ENCODE measurements around the gene RNF181. TPM values are rescaled to one million over a fixed set of nuclear protein-coding genes. Genes with fewer than 3 reads are reported as not detected.

Gene RNF181, protein sequence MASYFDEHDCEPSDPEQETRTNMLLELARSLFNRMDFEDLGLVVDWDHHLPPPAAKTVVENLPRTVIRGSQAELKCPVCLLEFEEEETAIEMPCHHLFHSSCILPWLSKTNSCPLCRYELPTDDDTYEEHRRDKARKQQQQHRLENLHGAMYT
- 243 TPM for polyA plus RNA-seq (2012; ENCODE audit: low read depth, missing spikeins)

DNA sequence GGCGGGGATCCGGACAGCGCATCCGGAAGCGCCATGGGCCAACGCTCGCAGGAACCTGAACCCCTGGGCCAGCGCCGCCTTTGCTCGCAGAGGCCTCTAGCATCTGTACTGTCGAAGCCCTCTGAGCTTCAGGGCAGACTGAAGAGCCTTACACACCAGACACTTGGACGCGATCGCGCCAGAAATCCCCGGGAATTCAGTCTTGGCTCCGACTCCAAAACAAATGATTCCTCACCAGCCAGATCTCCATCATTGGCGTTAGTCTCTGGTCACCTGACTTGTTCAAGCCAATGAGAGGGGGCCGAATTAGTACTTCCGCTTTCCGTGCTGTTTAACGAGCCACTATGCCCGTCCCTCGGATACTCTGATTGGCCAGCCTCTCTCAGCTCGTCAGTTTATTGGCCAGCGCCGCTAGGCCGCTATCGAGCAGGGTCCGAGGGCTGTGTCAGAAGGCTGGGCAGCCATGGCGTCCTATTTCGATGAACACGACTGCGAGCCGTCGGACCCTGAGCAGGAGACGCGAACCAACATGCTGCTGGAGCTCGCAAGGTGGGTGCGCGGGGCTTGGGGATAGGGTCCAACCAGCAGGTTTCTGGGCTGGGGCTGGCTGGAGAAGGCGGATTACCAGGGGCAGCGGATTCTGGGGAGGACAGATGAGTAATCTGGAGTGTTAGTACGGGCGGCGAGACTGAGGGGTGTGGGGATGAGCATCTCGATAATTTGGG, at the start of gene RNF181:
Gene RNF181 (plus strand): TSS at position 445 of the 725 bp plus-strand sequence. CDS start 19 bp downstream, at position 464.
- DNase-seq (ENCODE audit: insufficient read length, low spot score) = peak; percentile 97
- TF ChIP-seq POU2F2 (IDR thresholded peaks at IDR 0.05; ENCODE audit: low read depth, low read length) = no peak
- peak; percentile 43 for TF ChIP-seq TAF1 (IDR thresholded peaks at IDR 0.05; ENCODE audit: low read depth, low read length)
- TF ChIP-seq POLR2AphosphoS5 (IDR thresholded peaks at IDR 0.05; ENCODE audit: low read depth, low read length) = peak; percentile 84
- TF ChIP-seq POLR2A (IDR thresholded peaks at IDR 0.05; ENCODE audit: low read depth, low read length) = peak; percentile 78
- peak; percentile 55 for TF ChIP-seq SPI1 (IDR thresholded peaks at IDR 0.05; ENCODE audit: low read depth, low read length)

DNA sequence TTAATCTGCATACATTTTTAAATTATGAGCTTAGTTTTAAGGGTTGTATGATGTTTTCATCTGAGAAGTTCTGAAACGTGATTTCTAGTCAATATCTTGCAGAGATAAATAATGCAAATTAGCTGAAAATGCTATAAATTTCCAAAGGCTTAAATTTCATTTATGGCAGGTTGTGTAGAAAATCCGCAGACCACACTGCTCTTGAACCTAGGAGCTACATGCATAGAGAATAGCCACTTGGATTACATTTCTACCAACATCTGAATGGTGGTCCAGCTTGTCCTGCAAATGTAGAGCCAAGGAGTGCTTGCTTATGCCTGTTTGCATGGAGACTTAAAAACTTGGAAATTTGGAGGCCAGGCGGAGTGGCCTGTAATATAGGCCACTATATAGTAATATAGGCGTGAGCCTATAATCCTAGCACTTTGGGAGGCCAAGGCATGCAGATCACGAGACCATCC, 49.7 kb upstream of the RNF181 start:
- FAIRE-seq (no peak), DNase-seq (ENCODE audit: insufficient read length, low spot score) (no peak)
- TF ChIP-seq POLR2AphosphoS5 (IDR thresholded peaks at IDR 0.05; ENCODE audit: low read depth, low read length) (0 out of 2 replicates have a peak, but pooled peaks have one; percentile 67), PAX5 (IDR thresholded peaks at IDR 0.05; ENCODE audit: insufficient read depth, low read length, severe bottlenecking) (no peak), TAF1 (IDR thresholded peaks at IDR 0.05; ENCODE audit: low read depth, low read length) (no peak), POLR2A (IDR thresholded peaks at IDR 0.05; ENCODE audit: low read depth, low read length) (peak; percentile 68; the same call in 1 of the 2 replicates)

More for the DNA sequence above, at the start of gene RNF181:
- peak; percentile 97 for FAIRE-seq

DNA sequence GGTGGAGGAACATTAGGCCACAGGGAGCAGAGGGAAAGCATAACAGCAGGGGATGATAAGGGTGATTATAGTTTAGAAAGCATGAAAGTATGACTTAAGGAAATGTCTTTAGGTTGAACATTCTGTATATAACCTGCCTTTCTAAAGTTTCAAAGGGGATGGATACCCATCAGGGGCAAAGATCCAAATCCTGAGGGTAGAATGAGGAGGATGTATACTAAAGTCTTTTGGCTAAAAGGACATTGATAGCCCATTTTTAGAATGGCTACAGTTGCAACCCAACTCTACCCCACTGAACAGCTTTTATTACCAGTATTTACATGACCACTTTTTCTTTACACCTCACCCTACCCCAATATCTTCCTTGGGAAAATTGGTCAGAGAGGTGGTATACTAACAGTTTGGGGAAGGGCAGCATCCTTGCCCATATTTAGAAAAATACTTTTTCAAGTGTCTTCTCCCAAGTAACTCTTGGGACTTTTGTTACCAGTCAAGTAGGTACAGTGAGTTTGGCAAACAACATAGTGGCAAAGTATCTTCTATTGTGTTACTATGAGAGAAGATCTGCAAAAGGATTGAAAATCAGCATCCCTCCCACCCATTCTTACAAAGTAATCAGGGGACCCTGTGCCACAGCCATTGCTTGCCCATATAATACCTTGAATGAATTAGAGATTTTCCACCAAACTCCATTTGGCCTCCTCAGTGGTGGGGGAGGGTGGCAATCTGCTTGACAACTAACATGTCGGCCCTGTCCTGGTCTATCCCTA, 48.3 kb upstream of the RNF181 start:
- TF ChIP-seq POLR2AphosphoS5 (IDR thresholded peaks at IDR 0.05; ENCODE audit: low read depth, low read length) = no peak
- TF ChIP-seq SPI1 (IDR thresholded peaks at IDR 0.05; ENCODE audit: low read depth, low read length) = no peak
- no peak for TF ChIP-seq TAF1 (IDR thresholded peaks at IDR 0.05; ENCODE audit: low read depth, low read length)
- no peak for TF ChIP-seq POLR2A (IDR thresholded peaks at IDR 0.05; ENCODE audit: low read depth, low read length)
- no peak for TF ChIP-seq POU2F2 (IDR thresholded peaks at IDR 0.05; ENCODE audit: low read depth, low read length)
- no peak for TF ChIP-seq PAX5 (IDR thresholded peaks at IDR 0.05; ENCODE audit: insufficient read depth, low read length, severe bottlenecking)
- DNase-seq (ENCODE audit: insufficient read length, low spot score) (no peak), FAIRE-seq (no peak)

DNA sequence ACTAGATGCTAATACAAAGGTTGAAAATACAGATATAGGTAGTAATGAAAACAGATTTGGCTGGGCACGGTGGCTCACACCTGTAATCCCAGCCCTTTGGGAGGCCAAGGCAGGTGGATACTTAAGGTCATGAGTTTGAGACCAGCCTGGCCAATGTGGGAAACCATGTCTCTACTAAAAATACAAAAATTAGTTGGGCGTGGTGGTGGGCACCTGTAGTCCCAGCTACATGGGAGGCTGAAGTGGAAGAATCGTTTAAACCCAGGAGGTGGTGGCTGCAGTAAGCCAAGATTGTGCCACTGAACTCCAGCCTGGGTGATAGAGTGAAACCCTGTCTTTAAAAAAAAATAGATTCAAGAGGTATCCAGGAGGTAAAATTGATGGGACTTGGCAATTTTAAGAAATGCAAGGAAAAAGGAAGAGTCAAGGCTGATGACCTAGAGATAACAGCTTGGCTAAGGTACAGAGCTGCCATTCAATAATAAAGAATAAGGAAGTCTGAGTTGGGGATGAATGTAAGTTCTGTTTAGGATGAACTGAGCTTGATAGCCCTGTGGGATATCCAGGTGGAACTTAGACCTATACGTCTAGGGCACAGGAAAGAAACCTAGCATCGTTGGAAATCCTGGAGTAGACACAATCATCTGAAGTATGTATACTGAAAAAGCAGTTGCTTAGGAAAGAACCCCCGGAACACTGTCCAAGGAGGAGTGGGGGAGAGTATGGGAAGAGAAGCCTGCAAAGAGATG, 47.5 kb upstream of the RNF181 start:
- FAIRE-seq (no peak), DNase-seq (ENCODE audit: insufficient read length, low spot score) (no peak)
- no peak for TF ChIP-seq TAF1 (IDR thresholded peaks at IDR 0.05; ENCODE audit: low read depth, low read length)
- no peak for TF ChIP-seq POU2F2 (IDR thresholded peaks at IDR 0.05; ENCODE audit: low read depth, low read length)
- TF ChIP-seq PAX5 (IDR thresholded peaks at IDR 0.05; ENCODE audit: insufficient read depth, low read length, severe bottlenecking) = no peak
- TF ChIP-seq POLR2AphosphoS5 (IDR thresholded peaks at IDR 0.05; ENCODE audit: low read depth, low read length) = no peak
- no peak for TF ChIP-seq POLR2A (IDR thresholded peaks at IDR 0.05; ENCODE audit: low read depth, low read length)
- no peak for TF ChIP-seq SPI1 (IDR thresholded peaks at IDR 0.05; ENCODE audit: low read depth, low read length)

DNA sequence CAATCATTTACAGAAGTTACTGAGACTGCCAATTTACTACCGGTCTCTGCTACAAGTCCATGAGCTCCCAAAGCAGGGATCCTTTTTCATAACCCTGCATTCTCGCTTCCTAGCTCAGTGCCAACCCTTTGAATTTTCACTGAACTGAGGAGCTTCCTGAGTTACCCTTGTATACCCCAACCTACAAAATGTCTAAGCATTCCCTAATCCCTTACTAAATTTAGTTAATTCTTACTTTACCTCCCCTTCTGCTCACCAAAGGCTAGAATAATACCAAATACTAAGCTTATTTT, 47.0 kb upstream of the RNF181 start:
- DNase-seq (ENCODE audit: insufficient read length, low spot score) (no peak), FAIRE-seq (no peak)
- TF ChIP-seq SPI1 (IDR thresholded peaks at IDR 0.05; ENCODE audit: low read depth, low read length) (no peak), TAF1 (IDR thresholded peaks at IDR 0.05; ENCODE audit: low read depth, low read length) (no peak), PAX5 (IDR thresholded peaks at IDR 0.05; ENCODE audit: insufficient read depth, low read length, severe bottlenecking) (no peak), POLR2A (IDR thresholded peaks at IDR 0.05; ENCODE audit: low read depth, low read length) (no peak)

DNA sequence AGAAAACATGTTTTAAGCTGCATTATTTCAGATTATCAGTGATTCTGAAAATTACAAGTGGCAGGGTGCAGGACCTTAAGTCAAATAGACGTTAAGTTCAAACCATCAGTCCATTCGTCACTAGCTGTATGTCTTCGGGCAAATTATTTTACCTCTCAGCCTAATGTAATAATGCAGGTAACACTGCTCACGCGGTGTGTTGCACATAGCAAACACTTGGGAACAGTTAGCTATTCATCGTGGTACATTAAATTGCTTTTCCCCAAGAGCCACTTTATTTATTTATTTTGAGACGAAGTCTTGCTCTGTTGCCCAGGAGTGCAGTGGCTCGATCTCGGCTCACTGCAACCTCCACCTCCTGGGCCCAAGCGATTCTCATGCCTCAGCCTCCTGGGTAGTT, 46.5 kb upstream of the RNF181 start:
- no peak for FAIRE-seq
- no peak for DNase-seq (ENCODE audit: insufficient read length, low spot score)
- TF ChIP-seq PAX5 (IDR thresholded peaks at IDR 0.05; ENCODE audit: insufficient read depth, low read length, severe bottlenecking) = no peak
- TF ChIP-seq TAF1 (IDR thresholded peaks at IDR 0.05; ENCODE audit: low read depth, low read length) = no peak

DNA sequence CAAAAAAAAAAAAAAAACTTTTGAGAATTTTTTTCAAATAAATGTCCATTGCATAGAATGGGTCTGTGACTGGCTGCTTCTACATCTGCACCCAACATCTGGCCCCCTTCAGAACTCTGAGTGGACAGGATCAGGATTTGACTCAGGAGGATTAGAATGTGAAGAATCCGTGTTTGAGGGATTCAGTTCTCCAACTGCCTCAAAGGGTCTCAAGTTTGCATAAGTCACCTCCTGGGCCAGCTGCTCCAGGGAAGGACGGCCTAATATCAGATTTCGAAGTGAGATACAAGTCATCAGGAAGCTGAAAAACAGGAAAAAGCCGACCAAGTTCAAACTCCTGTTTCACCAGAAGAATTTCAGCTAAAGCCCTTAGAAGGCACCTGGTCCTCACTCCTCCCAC, 45.7 kb upstream of the RNF181 start:
- FAIRE-seq = no peak
- TF ChIP-seq POLR2A (IDR thresholded peaks at IDR 0.05; ENCODE audit: low read depth, low read length) (no peak), PAX5 (IDR thresholded peaks at IDR 0.05; ENCODE audit: insufficient read depth, low read length, severe bottlenecking) (no peak), POU2F2 (IDR thresholded peaks at IDR 0.05; ENCODE audit: low read depth, low read length) (no peak), TAF1 (IDR thresholded peaks at IDR 0.05; ENCODE audit: low read depth, low read length) (no peak), POLR2AphosphoS5 (IDR thresholded peaks at IDR 0.05; ENCODE audit: low read depth, low read length) (no peak), SPI1 (IDR thresholded peaks at IDR 0.05; ENCODE audit: low read depth, low read length) (no peak)
- DNase-seq (ENCODE audit: insufficient read length, low spot score) = no peak

DNA sequence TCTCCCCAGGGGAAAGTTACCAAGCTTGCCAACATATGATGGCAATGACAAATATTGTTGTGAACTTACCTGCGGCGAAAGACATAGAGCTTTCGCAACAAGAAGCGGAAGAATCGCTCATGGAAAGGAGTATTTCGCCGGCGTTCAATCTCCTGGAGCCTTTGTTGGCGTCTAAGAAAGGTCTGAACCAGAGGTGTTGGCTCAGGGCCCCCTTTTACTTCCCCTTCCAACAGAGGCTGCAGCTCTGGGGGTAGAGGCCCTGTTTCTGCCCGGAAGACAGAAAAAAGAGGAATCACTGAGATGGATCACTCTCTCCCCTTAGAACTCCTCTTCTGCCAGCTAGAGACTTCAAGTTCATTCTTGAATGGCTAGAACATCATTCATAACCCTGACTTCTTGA, 45.1 kb upstream of the RNF181 start:
- no peak for FAIRE-seq
- no peak for TF ChIP-seq SPI1 (IDR thresholded peaks at IDR 0.05; ENCODE audit: low read depth, low read length)
- no peak for TF ChIP-seq POLR2A (IDR thresholded peaks at IDR 0.05; ENCODE audit: low read depth, low read length)
- no peak for TF ChIP-seq POU2F2 (IDR thresholded peaks at IDR 0.05; ENCODE audit: low read depth, low read length)
- no peak for TF ChIP-seq TAF1 (IDR thresholded peaks at IDR 0.05; ENCODE audit: low read depth, low read length)
- no peak for TF ChIP-seq POLR2AphosphoS5 (IDR thresholded peaks at IDR 0.05; ENCODE audit: low read depth, low read length)
- no peak for TF ChIP-seq PAX5 (IDR thresholded peaks at IDR 0.05; ENCODE audit: insufficient read depth, low read length, severe bottlenecking)
- no peak for DNase-seq (ENCODE audit: insufficient read length, low spot score)

All from GM12891 (cell line).